Trophoblast cell (in vitro differentiated cells and primary cell): ENCODE measurements around the gene REEP5.

Source experiments
- DNase-seq, 2 donors: peaks; one replicate each; pipeline ENCODE4 v3.0.0-alpha.2; 2016
- H2AFZ ChIP-seq: 2 replicates; pipeline ENCODE4 v1.6.1; 2013; ENCODE audit warnings: low read length, moderate library complexity, mild to moderate bottlenecking; ENCODE audit not compliant: insufficient read depth, poor library complexity
- H2AK5ac ChIP-seq: 2 replicates; pipeline ENCODE4 v1.6.1; 2013; ENCODE audit warnings: mild to moderate bottlenecking, low read length
- H2BK120ac ChIP-seq: 2 replicates; pipeline ENCODE4 v1.6.1; 2013; ENCODE audit warnings: low read length, mild to moderate bottlenecking, moderate library complexity; ENCODE audit not compliant: insufficient read depth, poor library complexity
- H2BK12ac ChIP-seq: 2 replicates; pipeline ENCODE4 v1.6.1; 2013; ENCODE audit warnings: mild to moderate bottlenecking, low read length, moderate library complexity
- H2BK5ac ChIP-seq: 2 replicates; pipeline ENCODE4 v1.6.1; 2013; ENCODE audit warnings: low read length, low read depth, moderate library complexity, mild to moderate bottlenecking; ENCODE audit not compliant: poor library complexity
- H3K14ac ChIP-seq: 2 replicates; pipeline ENCODE4 v1.6.1; 2013; ENCODE audit warnings: mild to moderate bottlenecking, low read length
- H3K18ac ChIP-seq: 2 replicates; pipeline ENCODE4 v1.6.1; 2013; ENCODE audit warnings: mild to moderate bottlenecking, low read length
- H3K23ac ChIP-seq: 2 replicates; pipeline ENCODE4 v1.6.1; 2013; ENCODE audit warnings: low read length
- H3K27ac ChIP-seq: 2 replicates; pipeline ENCODE4 v1.5.1; 2013; ENCODE audit warnings: low read depth, mild to moderate bottlenecking, inconsistent platforms, low read length, moderate library complexity
- H3K27me3 ChIP-seq: 2 replicates; pipeline ENCODE4 v1.6.1; 2013; ENCODE audit warnings: inconsistent platforms, mild to moderate bottlenecking, low read length, moderate library complexity; ENCODE audit not compliant: insufficient read depth
- H3K36me3 ChIP-seq, 2 experiments: 1 replicate in 1 of 2; 2 replicates in 1 of 2; pipeline ENCODE4 v1.6.1; 2013; ENCODE audit warnings: low read length in 2 of 2, mild to moderate bottlenecking in 2 of 2, moderate library complexity in 1 of 2; ENCODE audit not compliant: insufficient read depth in 2 of 2, control insufficient read depth in 1 of 2
- H3K4ac ChIP-seq: 2 replicates; pipeline ENCODE4 v1.6.1; 2013; ENCODE audit warnings: low read depth, mild to moderate bottlenecking, low read length, moderate library complexity
- H3K4me1 ChIP-seq, 2 experiments: 1 replicate in 1 of 2; 2 replicates in 1 of 2; pipeline ENCODE4 v1.6.1; 2013; ENCODE audit warnings: low read length in 2 of 2, mild to moderate bottlenecking in 2 of 2, moderate library complexity in 1 of 2; ENCODE audit not compliant: insufficient read depth in 2 of 2, control insufficient read depth in 1 of 2
- H3K4me2 ChIP-seq: 2 replicates; pipeline ENCODE4 v1.6.1; 2013; ENCODE audit warnings: inconsistent platforms, mild to moderate bottlenecking, low read length, moderate library complexity
- H3K4me3 ChIP-seq: 2 replicates; pipeline ENCODE4 v1.5.1; 2013; ENCODE audit warnings: mild to moderate bottlenecking, low read depth, low read length, inconsistent platforms
- H3K79me1 ChIP-seq: one replicate; pipeline ENCODE4 v1.6.1; 2013; ENCODE audit warnings: low read length
- H3K79me2 ChIP-seq: 2 replicates; pipeline ENCODE4 v1.6.1; 2013; ENCODE audit warnings: low read length, mild to moderate bottlenecking; ENCODE audit not compliant: control insufficient read depth, insufficient read depth, poor library complexity
- H3K9ac ChIP-seq: 2 replicates; pipeline ENCODE4 v1.6.1; 2013; ENCODE audit warnings: mild to moderate bottlenecking, low read length
- H3K9me3 ChIP-seq: 2 replicates; pipeline ENCODE4 v1.6.1; 2013; ENCODE audit warnings: low read depth, mild to moderate bottlenecking, control low read depth, inconsistent platforms, low read length; ENCODE audit not compliant: insufficient read depth
- H4K12ac ChIP-seq: 2 replicates; pipeline ENCODE4 v1.6.1; 2013; ENCODE audit warnings: low read depth, mild to moderate bottlenecking, low read length, moderate library complexity
- H4K8ac ChIP-seq: 2 replicates; pipeline ENCODE4 v1.6.1; 2013; ENCODE audit warnings: low read depth, mild to moderate bottlenecking, low read length, moderate library complexity
- H4K91ac ChIP-seq: one replicate; pipeline ENCODE4 v1.6.1; 2013; ENCODE audit warnings: low read depth, mild to moderate bottlenecking, low read length, moderate library complexity
- WGBS: extraction: QIAGEN DNeasy Blood & Tissue Kit; methylation state at CpG from one replicate; pipeline ENCODE4 v1.1.7; 2013; ENCODE audit warnings: missing lambda C conversion rate; ENCODE audit not compliant: insufficient read length, insufficient coverage; ENCODE audit errors: extremely low coverage; 5-methylcytosine and 5-hydroxymethylcytosine counted together

The REEP5 gene

DNA sequence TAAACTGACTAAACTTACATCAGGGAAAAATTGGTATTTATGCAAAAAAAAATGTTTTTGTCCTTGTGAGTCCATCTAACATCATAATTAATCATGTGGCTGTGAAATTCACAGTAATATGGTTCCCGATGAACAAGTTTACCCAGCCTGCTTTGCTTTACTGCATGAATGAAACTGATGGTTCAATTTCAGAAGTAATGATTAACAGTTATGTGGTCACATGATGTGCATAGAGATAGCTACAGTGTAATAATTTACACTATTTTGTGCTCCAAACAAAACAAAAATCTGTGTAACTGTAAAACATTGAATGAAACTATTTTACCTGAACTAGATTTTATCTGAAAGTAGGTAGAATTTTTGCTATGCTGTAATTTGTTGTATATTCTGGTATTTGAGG lies 77.5 kb downstream of the REEP5 start:
- Histone ChIP-seq H3K27ac (no peak overlapping the region), H2BK120ac (no peak overlapping the region), H3K18ac (no peak overlapping the region), H3K4me3 (no peak overlapping the region), H2AK5ac (no peak overlapping the region), H2AFZ (no peak overlapping the region), H2BK5ac (no peak overlapping the region), H3K36me3 (peaks cover 0 to 8% of the 10 kb centered on the region in 2 experiments), H3K23ac (no peak overlapping the region), H3K27me3 (no peaks in the 10 kb centered on the region), H4K8ac (no peak overlapping the region), H4K12ac (no peak overlapping the region), H3K4ac (no peak overlapping the region), H3K14ac (no peak overlapping the region), H4K91ac (no peak overlapping the region), H2BK12ac (no peak overlapping the region), H3K9me3 (no peaks in the 10 kb centered on the region), H3K4me2 (no peak overlapping the region), H3K4me1 (no peaks in the 10 kb centered on the region), H3K79me2 (no peaks in the 10 kb centered on the region), H3K9ac (no peak overlapping the region), H3K79me1 (no peaks in the 10 kb centered on the region)
- no CpG with 5 or more reads among the region's 1 CpG for WGBS
- DNase-seq, result no peak

DNA sequence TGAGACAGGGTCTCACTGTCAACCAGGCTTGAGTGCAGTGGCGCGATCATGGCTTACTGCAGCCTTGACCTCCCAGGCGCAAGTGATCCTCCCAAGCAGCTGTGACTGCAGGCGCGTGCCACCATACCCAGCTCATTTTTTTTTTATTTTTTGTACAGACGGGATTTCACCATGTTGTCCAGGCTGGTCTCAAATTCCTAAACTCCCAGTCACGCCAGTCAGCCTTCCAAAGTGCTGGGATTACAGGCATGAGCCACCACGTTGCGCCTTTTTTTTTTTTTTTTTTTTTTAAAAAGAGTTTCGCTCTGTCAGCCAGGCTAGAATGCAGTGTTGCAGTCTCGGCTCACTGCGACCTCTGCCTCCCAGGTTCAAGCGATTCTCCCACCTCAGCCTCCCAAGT lies 88.1 kb downstream of the REEP5 start:
- H3K4me3 ChIP-seq, result no peak overlapping the region

DNA sequence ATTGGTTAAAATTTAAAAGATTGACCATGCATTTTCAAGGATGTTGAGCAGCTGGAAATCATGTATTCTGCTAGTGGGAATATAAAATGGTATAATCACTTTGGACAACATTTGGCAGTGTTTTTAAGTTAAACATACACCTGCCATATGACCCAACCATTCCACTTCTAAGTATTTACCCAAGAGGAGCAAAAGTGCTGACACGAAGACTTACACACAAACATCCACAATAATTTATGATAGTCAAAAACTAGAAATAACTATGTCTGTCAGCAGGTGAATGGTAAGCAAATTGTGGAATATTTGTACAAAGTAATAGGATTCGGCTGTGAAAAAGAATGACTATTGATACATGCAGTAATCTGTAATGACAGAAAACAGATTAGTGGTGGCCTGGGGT lies 91.6 kb downstream of the REEP5 start:
- Histone ChIP-seq H3K18ac (no peak overlapping the region), H3K27me3 (no peaks in the 10 kb centered on the region), H4K8ac (no peak overlapping the region), H3K23ac (no peak overlapping the region), H2AFZ (no peak overlapping the region), H3K14ac (no peak overlapping the region), H3K79me2 (no peaks in the 10 kb centered on the region), H3K79me1 (no peaks in the 10 kb centered on the region), H2AK5ac (no peak overlapping the region), H4K91ac (no peak overlapping the region), H3K4ac (no peak overlapping the region), H3K4me2 (no peak overlapping the region), H3K4me3 (no peak overlapping the region), H3K9me3 (no peaks in the 10 kb centered on the region), H3K9ac (no peak overlapping the region), H3K4me1 (no peaks in the 10 kb centered on the region), H2BK5ac (no peak overlapping the region), H2BK120ac (no peak overlapping the region), H4K12ac (no peak overlapping the region), H2BK12ac (no peak overlapping the region), H3K27ac (no peak overlapping the region), H3K36me3 (peaks cover 8 to 9% of the 10 kb centered on the region in 2 experiments)
- no peak for DNase-seq
- no CpG with 5 or more reads among the region's 2 CpGs for WGBS

More for the DNA sequence above, 88.1 kb downstream of the REEP5 start:
- Histone ChIP-seq H2BK5ac (no peak overlapping the region), H3K27ac (no peak overlapping the region), H4K91ac (no peak overlapping the region), H3K23ac (no peak overlapping the region), H3K18ac (no peak overlapping the region), H3K4me1 (no peaks in the 10 kb centered on the region), H4K12ac (no peak overlapping the region), H3K79me2 (no peaks in the 10 kb centered on the region), H3K4ac (no peak overlapping the region), H4K8ac (no peak overlapping the region), H2BK120ac (no peak overlapping the region), H3K9me3 (no peaks in the 10 kb centered on the region), H3K27me3 (no peaks in the 10 kb centered on the region), H2BK12ac (no peak overlapping the region), H3K36me3 (peaks cover 4 to 8% of the 10 kb centered on the region in 2 experiments), H2AFZ (no peak overlapping the region), H3K9ac (no peak overlapping the region), H3K14ac (no peak overlapping the region), H3K79me1 (no peaks in the 10 kb centered on the region), H2AK5ac (no peak overlapping the region), H3K4me2 (no peak overlapping the region)
- peak; percentile 82 to 92 for DNase-seq
- WGBS, result no CpG with 5 or more reads among the region's 13 CpGs
